Measurements from ENCODE around the gene ATAD2B.

The ATAD2B gene

DNA sequence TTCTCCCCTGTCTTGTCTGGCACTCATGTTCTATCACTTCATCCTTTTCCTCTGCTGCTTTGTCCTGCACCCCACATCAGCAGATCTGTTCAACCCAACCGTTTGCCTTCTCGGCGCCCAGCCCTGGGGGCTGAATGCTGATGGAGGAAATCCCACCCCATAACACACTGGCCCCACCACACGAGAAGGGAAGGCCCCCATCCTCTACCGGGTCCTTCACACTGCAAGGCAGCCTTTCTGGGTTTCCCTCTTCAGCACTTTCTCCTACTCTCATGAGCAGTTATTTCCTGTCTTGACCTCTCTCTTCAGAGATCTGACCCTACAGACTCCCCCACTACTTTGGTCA, 227.4 kb downstream of the ATAD2B start:
- no peak for DNase-seq (ENCODE audit: low spot score)

- DNase-seq (ENCODE audit: low spot score), result no peak
These were observed 228.0 kb downstream of the ATAD2B start for GRCh38 chr2:23698721-23699579.
